ENCODE measurements around the gene SH3GL2.

SH3GL2 gene

DNA sequence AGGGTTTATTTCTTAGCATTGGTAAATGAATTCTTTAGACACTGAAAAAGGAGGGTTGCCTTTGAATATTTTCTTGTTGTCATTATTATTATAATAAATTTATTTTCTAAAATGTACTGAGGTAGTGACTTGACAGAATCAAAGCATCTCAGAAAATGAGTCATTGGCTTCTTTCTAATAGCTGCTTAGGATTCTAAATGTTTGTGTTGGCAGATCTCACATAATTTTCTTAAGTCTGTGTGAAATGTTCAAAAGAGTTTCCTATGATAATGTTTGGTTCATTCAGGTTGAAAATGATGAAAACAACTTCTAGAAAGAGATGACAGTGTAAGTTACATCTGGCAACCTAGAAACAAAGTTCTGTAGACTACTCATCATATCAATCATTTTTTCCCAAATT is 69.7 kb downstream of the SH3GL2 start:
- no peak overlapping the region for H3K4me3 ChIP-seq (ENCODE audit: low read length in 2 of 2)
- no peaks in the 10 kb centered on the region for H3K4me1 ChIP-seq (ENCODE audit: control insufficient read depth in 2 of 2, insufficient read depth in 2 of 2, low read length in 2 of 2)
- H3K27ac ChIP-seq (ENCODE audit: low read depth in 2 of 2, low read length in 2 of 2) = no peak overlapping the region
- no peaks in the 10 kb centered on the region for H3K36me3 ChIP-seq (ENCODE audit: control insufficient read depth in 2 of 2, insufficient read depth in 2 of 2, low read length in 2 of 2)
- no peak overlapping the region for H3K9ac ChIP-seq (ENCODE audit: low read depth in 1 of 2, low read length in 2 of 2)
- H3K9me3 ChIP-seq (ENCODE audit: control insufficient read depth in 2 of 2, low read length in 2 of 2) = no peaks in the 10 kb centered on the region
- no peaks in the 10 kb centered on the region for H3K27me3 ChIP-seq (ENCODE audit: control insufficient read depth in 2 of 2, insufficient read depth in 2 of 2, low read length in 2 of 2)

GRCh38 chr9:17651725-17652124 is 72.9 kb downstream of the SH3GL2 start:
- Histone ChIP-seq H3K4me3 (ENCODE audit: low read length in 2 of 2) (no peak overlapping the region), H3K36me3 (ENCODE audit: control insufficient read depth in 2 of 2, insufficient read depth in 2 of 2, low read length in 2 of 2) (no peaks in the 10 kb centered on the region), H3K27me3 (ENCODE audit: control insufficient read depth in 2 of 2, insufficient read depth in 2 of 2, low read length in 2 of 2) (no peaks in the 10 kb centered on the region), H3K9me3 (ENCODE audit: control insufficient read depth in 2 of 2, low read length in 2 of 2) (no peaks in the 10 kb centered on the region), H3K9ac (ENCODE audit: low read depth in 1 of 2, low read length in 2 of 2) (no peak overlapping the region), H3K4me1 (ENCODE audit: control insufficient read depth in 2 of 2, insufficient read depth in 2 of 2, low read length in 2 of 2) (no peaks in the 10 kb centered on the region), H3K27ac (ENCODE audit: low read depth in 2 of 2, low read length in 2 of 2) (no peak overlapping the region)

DNA sequence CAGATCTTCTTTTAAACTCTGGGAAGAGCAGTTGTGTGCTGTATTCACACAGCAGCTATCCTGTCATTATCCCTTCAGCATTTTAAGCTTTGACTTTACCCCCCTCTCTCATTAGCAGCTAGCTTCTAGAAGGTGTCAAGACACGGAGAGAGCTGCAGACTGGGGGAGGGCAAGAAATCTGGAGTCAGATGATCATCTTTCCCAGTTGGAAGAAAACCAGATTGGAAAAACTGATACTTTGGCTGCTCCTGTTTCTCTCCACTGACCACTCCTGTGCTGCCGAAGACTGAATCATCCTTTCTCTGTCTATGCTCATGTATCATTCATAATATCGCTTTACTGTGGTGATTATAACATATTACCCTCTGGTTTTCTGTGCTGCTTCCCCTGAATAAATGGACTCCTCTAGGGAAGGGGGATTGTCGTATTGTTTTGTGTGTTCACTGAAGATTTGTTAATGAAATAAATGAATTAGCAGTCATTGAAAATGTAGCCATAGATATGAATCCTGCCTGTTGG is 75.1 kb downstream of the SH3GL2 start:
- H3K9ac ChIP-seq (ENCODE audit: low read depth in 1 of 2, low read length in 2 of 2) = no peak overlapping the region
- H3K27ac ChIP-seq (ENCODE audit: low read depth in 2 of 2, low read length in 2 of 2) = no peak overlapping the region
- no peaks in the 10 kb centered on the region for H3K4me1 ChIP-seq (ENCODE audit: control insufficient read depth in 2 of 2, insufficient read depth in 2 of 2, low read length in 2 of 2)
- H3K27me3 ChIP-seq (ENCODE audit: control insufficient read depth in 2 of 2, insufficient read depth in 2 of 2, low read length in 2 of 2) = no peaks in the 10 kb centered on the region
- H3K36me3 ChIP-seq (ENCODE audit: control insufficient read depth in 2 of 2, insufficient read depth in 2 of 2, low read length in 2 of 2) = no peaks in the 10 kb centered on the region
- H3K9me3 ChIP-seq (ENCODE audit: control insufficient read depth in 2 of 2, low read length in 2 of 2) = no peaks in the 10 kb centered on the region
- no peak overlapping the region for H3K4me3 ChIP-seq (ENCODE audit: low read length in 2 of 2)

GRCh38 chr9:17656889-17657288 is 78.0 kb downstream of the SH3GL2 start:
- Histone ChIP-seq H3K27me3 (ENCODE audit: control insufficient read depth in 2 of 2, insufficient read depth in 2 of 2, low read length in 2 of 2) (no peaks in the 10 kb centered on the region), H3K4me1 (ENCODE audit: control insufficient read depth in 2 of 2, insufficient read depth in 2 of 2, low read length in 2 of 2) (no peaks in the 10 kb centered on the region), H3K27ac (ENCODE audit: low read depth in 2 of 2, low read length in 2 of 2) (no peak overlapping the region), H3K4me3 (ENCODE audit: low read length in 2 of 2) (no peak overlapping the region), H3K9me3 (ENCODE audit: control insufficient read depth in 2 of 2, low read length in 2 of 2) (no peaks in the 10 kb centered on the region), H3K9ac (ENCODE audit: low read depth in 1 of 2, low read length in 2 of 2) (no peak overlapping the region), H3K36me3 (ENCODE audit: control insufficient read depth in 2 of 2, insufficient read depth in 2 of 2, low read length in 2 of 2) (no peaks in the 10 kb centered on the region)

DNA sequence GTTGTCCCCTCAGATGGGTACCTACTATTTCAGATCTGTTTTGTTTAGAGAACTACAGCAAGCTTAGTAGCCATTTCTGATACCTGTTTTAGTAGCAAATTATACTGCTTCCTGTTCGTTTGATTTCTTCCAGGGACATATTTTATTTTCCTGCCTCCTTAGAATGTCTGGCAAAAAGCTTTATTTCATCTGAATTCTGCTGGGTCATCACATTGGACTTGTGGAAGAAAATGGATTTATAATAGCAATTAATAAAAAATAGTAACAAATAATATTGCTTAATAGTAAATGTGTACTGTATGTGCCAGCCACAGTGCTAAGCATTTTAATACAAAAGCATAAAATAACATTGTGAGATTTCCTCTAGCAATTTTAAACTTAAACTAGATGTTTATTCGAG is 79.4 kb downstream of the SH3GL2 start:
- Histone ChIP-seq H3K9ac (ENCODE audit: low read depth in 1 of 2, low read length in 2 of 2) (no peak overlapping the region), H3K4me1 (ENCODE audit: control insufficient read depth in 2 of 2, insufficient read depth in 2 of 2, low read length in 2 of 2) (no peaks in the 10 kb centered on the region), H3K9me3 (ENCODE audit: control insufficient read depth in 2 of 2, low read length in 2 of 2) (no peaks in the 10 kb centered on the region), H3K4me3 (ENCODE audit: low read length in 2 of 2) (no peak overlapping the region), H3K27me3 (ENCODE audit: control insufficient read depth in 2 of 2, insufficient read depth in 2 of 2, low read length in 2 of 2) (no peaks in the 10 kb centered on the region), H3K36me3 (ENCODE audit: control insufficient read depth in 2 of 2, insufficient read depth in 2 of 2, low read length in 2 of 2) (no peaks in the 10 kb centered on the region), H3K27ac (ENCODE audit: low read depth in 2 of 2, low read length in 2 of 2) (no peak overlapping the region)

DNA sequence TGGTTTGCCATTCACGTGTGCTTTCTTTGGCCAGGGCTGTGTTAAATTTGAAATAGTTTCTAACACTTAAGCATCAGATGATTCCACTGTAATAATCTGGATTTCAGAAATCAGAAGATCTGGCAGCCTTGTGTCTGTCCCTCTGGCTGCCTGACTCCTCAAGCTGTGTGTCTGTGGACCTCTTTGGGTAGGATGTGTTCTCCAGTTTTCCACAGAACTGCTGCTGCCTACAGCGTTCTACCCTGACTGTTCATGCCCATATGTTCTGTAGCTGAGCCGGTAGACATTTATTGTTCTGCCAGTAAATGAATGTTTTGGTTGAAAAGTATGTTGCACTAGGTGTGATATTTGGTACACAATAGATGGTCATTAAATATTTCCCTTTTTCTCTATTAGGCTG is 81.3 kb downstream of the SH3GL2 start:
- H3K36me3 ChIP-seq (ENCODE audit: control insufficient read depth in 2 of 2, insufficient read depth in 2 of 2, low read length in 2 of 2) = no peaks in the 10 kb centered on the region
- no peak overlapping the region for H3K9ac ChIP-seq (ENCODE audit: low read depth in 1 of 2, low read length in 2 of 2)
- H3K27ac ChIP-seq (ENCODE audit: low read depth in 2 of 2, low read length in 2 of 2) = no peak overlapping the region
- H3K9me3 ChIP-seq (ENCODE audit: control insufficient read depth in 2 of 2, low read length in 2 of 2) = no peaks in the 10 kb centered on the region
- no peak overlapping the region for H3K4me3 ChIP-seq (ENCODE audit: low read length in 2 of 2)
- H3K4me1 ChIP-seq (ENCODE audit: control insufficient read depth in 2 of 2, insufficient read depth in 2 of 2, low read length in 2 of 2) = no peaks in the 10 kb centered on the region
- no peaks in the 10 kb centered on the region for H3K27me3 ChIP-seq (ENCODE audit: control insufficient read depth in 2 of 2, insufficient read depth in 2 of 2, low read length in 2 of 2)

DNA sequence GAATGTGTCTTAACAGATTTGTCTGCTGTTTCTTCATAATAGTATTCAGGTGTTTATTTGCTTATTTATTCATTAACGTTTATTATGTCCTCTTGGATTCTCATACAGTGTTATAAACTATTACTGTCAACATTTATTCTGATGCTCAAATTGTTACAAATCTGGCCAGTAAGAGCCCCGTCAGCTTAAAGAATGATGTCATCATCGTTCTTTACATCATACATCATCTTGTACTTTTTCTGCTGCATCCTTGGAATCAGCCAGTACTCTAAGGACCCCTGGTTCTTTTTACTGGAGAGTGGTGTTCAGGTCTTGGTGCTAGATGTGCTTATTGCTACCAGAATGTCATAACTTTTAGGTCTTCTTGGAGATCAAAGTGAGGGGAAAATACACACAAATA is 86.6 kb downstream of the SH3GL2 start:
- Histone ChIP-seq H3K4me1 (ENCODE audit: control insufficient read depth in 2 of 2, insufficient read depth in 2 of 2, low read length in 2 of 2) (no peaks in the 10 kb centered on the region), H3K9me3 (ENCODE audit: control insufficient read depth in 2 of 2, low read length in 2 of 2) (no peaks in the 10 kb centered on the region), H3K9ac (ENCODE audit: low read depth in 1 of 2, low read length in 2 of 2) (no peak overlapping the region), H3K27me3 (ENCODE audit: control insufficient read depth in 2 of 2, insufficient read depth in 2 of 2, low read length in 2 of 2) (no peaks in the 10 kb centered on the region), H3K36me3 (ENCODE audit: control insufficient read depth in 2 of 2, insufficient read depth in 2 of 2, low read length in 2 of 2) (no peaks in the 10 kb centered on the region), H3K27ac (ENCODE audit: low read depth in 2 of 2, low read length in 2 of 2) (no peak overlapping the region), H3K4me3 (ENCODE audit: low read length in 2 of 2) (no peak overlapping the region)

DNA sequence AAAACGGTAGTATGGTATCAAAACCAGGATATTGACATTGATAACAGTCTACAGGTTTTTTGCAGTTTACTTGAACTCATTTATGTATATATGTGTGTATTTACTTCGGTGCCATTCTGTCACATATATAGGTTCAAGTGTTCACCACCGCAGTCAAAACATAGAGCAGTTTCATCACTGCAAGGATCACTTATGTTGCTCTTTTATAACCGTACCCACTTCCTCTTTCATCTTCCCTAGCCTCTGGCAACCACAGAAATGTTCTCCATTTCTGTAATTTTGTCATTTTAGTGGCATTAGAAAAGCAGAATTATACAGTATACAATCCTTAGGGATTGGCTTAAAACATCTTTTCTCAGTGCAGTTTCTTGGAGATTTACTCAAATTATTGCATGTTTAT is 90.3 kb downstream of the SH3GL2 start:
- Histone ChIP-seq H3K4me3 (ENCODE audit: low read length in 2 of 2) (no peak overlapping the region), H3K36me3 (ENCODE audit: control insufficient read depth in 2 of 2, insufficient read depth in 2 of 2, low read length in 2 of 2) (no peaks in the 10 kb centered on the region), H3K27ac (ENCODE audit: low read depth in 2 of 2, low read length in 2 of 2) (no peak overlapping the region)

DNA sequence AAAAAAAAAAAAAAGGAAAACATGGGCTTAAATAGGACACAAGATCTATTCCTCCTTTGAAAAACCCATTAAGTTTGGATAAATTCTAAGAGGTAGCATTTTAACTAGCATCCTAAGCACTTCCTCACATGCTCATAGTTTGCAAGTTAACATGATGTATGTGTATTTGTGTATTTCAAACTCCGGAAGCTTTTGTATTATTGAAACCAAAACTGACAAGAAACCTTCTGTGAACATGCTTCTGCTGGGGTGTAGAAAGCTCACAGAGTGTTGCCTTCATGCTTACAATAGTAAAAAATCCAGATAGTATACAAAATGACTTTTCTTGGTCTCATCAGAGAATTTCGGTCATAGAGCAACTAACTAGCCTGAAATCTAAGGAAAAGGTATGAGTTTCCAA is 103.8 kb downstream of the SH3GL2 start:
- Histone ChIP-seq H3K27ac (ENCODE audit: low read depth in 2 of 2, low read length in 2 of 2) (no peak overlapping the region), H3K9me3 (ENCODE audit: control insufficient read depth in 2 of 2, low read length in 2 of 2) (no peaks in the 10 kb centered on the region), H3K4me1 (ENCODE audit: control insufficient read depth in 2 of 2, insufficient read depth in 2 of 2, low read length in 2 of 2) (no peaks in the 10 kb centered on the region), H3K36me3 (ENCODE audit: control insufficient read depth in 2 of 2, insufficient read depth in 2 of 2, low read length in 2 of 2) (no peaks in the 10 kb centered on the region), H3K9ac (ENCODE audit: low read depth in 1 of 2, low read length in 2 of 2) (no peak overlapping the region), H3K4me3 (ENCODE audit: low read length in 2 of 2) (no peak overlapping the region), H3K27me3 (ENCODE audit: control insufficient read depth in 2 of 2, insufficient read depth in 2 of 2, low read length in 2 of 2) (no peaks in the 10 kb centered on the region)

More for the DNA sequence above, 90.3 kb downstream of the SH3GL2 start:
- Histone ChIP-seq H3K27me3 (ENCODE audit: control insufficient read depth in 2 of 2, insufficient read depth in 2 of 2, low read length in 2 of 2) (no peaks in the 10 kb centered on the region), H3K4me1 (ENCODE audit: control insufficient read depth in 2 of 2, insufficient read depth in 2 of 2, low read length in 2 of 2) (no peaks in the 10 kb centered on the region), H3K9me3 (ENCODE audit: control insufficient read depth in 2 of 2, low read length in 2 of 2) (no peaks in the 10 kb centered on the region), H3K9ac (ENCODE audit: low read depth in 1 of 2, low read length in 2 of 2) (no peak overlapping the region)

- no peaks in the 10 kb centered on the region for H3K9me3 ChIP-seq (ENCODE audit: control insufficient read depth in 2 of 2, low read length in 2 of 2)
These were observed 110.0 kb downstream of the SH3GL2 start for GRCh38 chr9:17688834-17689233.

DNA sequence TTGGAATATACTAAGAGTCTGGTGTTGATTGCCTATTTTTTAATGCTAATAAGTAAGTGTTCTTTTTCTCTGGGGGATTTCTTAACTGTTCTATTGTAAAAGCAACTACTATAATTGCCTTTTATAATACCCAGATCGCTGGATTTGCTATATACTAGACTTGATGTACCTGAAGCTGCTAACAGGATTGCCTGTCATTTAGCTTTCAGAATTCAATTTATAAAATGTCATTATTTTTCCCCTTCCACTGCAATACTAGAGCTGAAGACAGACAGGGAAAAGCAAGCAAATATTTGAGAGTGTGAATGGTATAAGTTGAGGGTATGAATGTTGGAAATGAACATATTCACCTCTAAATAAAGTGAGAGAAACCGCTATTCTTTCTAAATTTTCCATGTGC is 115.5 kb downstream of the SH3GL2 start:
- H3K27ac ChIP-seq (ENCODE audit: low read depth in 2 of 2, low read length in 2 of 2) = no peak overlapping the region
- H3K9ac ChIP-seq (ENCODE audit: low read depth in 1 of 2, low read length in 2 of 2) = no peak overlapping the region
- H3K4me1 ChIP-seq (ENCODE audit: control insufficient read depth in 2 of 2, insufficient read depth in 2 of 2, low read length in 2 of 2) = no peaks in the 10 kb centered on the region
- no peak overlapping the region for H3K4me3 ChIP-seq (ENCODE audit: low read length in 2 of 2)
- H3K36me3 ChIP-seq (ENCODE audit: control insufficient read depth in 2 of 2, insufficient read depth in 2 of 2, low read length in 2 of 2) = no peaks in the 10 kb centered on the region
- H3K27me3 ChIP-seq (ENCODE audit: control insufficient read depth in 2 of 2, insufficient read depth in 2 of 2, low read length in 2 of 2) = no peaks in the 10 kb centered on the region
- H3K9me3 ChIP-seq (ENCODE audit: control insufficient read depth in 2 of 2, low read length in 2 of 2) = no peaks in the 10 kb centered on the region

More at GRCh38 chr9:17688834-17689233, 110.0 kb downstream of the SH3GL2 start:
- Histone ChIP-seq H3K4me1 (ENCODE audit: control insufficient read depth in 2 of 2, insufficient read depth in 2 of 2, low read length in 2 of 2) (no peaks in the 10 kb centered on the region), H3K4me3 (ENCODE audit: low read length in 2 of 2) (no peak overlapping the region), H3K9ac (ENCODE audit: low read depth in 1 of 2, low read length in 2 of 2) (no peak overlapping the region), H3K27me3 (ENCODE audit: control insufficient read depth in 2 of 2, insufficient read depth in 2 of 2, low read length in 2 of 2) (no peaks in the 10 kb centered on the region), H3K27ac (ENCODE audit: low read depth in 2 of 2, low read length in 2 of 2) (no peak overlapping the region), H3K36me3 (ENCODE audit: control insufficient read depth in 2 of 2, insufficient read depth in 2 of 2, low read length in 2 of 2) (no peaks in the 10 kb centered on the region)

All from mucosa of rectum (tissue), 2 donors.